ENCODE results near the gene NR1D1.

Gene NR1D1

DNA sequence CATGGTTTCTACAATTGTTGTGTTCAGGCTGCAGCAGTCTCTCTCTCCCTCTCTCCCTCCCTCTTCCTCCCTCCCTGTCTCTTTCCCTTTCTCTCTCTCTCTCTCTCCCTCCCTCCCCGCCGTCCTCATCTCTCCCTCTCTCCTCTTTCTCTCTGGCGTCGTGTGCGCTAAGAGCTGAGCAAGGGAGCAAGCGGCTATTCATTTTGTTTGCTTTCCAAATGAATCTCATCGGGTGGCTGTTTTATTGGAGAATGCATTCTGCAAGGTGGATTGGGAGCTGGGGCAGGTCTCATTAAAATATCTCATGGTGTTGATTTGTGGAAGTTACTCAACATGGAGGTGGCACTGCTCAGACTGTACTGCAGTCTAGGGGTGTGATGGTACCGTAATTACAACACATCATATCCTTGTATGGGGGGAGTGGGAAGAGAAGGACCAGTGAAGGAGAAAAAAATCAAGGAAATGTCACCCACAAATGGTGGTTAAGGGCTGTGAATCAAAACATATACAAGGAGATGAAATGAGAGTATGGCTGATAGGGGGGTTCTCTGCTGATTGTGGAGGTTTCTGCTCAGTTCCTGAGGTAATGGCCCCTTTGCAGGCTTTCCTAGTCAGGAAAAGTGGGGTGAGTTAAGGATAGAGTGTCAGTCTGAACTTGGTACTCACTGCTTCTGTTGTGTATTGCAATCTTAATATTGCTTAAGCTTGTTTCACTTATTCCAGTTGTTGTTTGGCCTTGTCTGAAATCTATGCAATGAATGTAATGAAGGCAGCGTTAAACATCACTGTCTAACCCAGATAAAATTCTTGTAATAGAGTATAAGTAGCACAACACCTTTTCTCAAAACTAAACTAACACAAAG, 24.1 kb upstream of the NR1D1 start (continued):
- TF ChIP-seq, protein P1, sequence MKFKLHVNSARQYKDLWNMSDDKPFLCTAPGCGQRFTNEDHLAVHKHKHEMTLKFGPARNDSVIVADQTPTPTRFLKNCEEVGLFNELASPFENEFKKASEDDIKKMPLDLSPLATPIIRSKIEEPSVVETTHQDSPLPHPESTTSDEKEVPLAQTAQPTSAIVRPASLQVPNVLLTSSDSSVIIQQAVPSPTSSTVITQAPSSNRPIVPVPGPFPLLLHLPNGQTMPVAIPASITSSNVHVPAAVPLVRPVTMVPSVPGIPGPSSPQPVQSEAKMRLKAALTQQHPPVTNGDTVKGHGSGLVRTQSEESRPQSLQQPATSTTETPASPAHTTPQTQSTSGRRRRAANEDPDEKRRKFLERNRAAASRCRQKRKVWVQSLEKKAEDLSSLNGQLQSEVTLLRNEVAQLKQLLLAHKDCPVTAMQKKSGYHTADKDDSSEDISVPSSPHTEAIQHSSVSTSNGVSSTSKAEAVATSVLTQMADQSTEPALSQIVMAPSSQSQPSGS (tag by site-specific recombination; IDR thresholded peaks at IDR 0.05; ENCODE audit: low read depth): no peak
- TF ChIP-seq ZNF391 (tag by site-specific recombination; IDR thresholded peaks at IDR 0.05; ENCODE audit: borderline replicate concordance, low read depth) (no peak), ZNF600 (tag by site-specific recombination; IDR thresholded peaks at IDR 0.05) (no peak), SP7 (tag by site-specific recombination; IDR thresholded peaks at IDR 0.05) (peak; percentile 27; the same call in 1 of the 2 replicates), ZNF112 (tag by site-specific recombination; IDR thresholded peaks at IDR 0.05) (no peak), BCL11B (tag by site-specific recombination; IDR thresholded peaks at IDR 0.05; ENCODE audit: low read depth) (no peak), ZNF626 (tag by site-specific recombination; IDR thresholded peaks at IDR 0.05) (no peak), ZNF658 (tag by site-specific recombination; IDR thresholded peaks at IDR 0.05) (no peak), ZIC2 (tag by site-specific recombination; IDR thresholded peaks at IDR 0.05) (peak; percentile 70)
- TF ChIP-seq, protein P2, sequence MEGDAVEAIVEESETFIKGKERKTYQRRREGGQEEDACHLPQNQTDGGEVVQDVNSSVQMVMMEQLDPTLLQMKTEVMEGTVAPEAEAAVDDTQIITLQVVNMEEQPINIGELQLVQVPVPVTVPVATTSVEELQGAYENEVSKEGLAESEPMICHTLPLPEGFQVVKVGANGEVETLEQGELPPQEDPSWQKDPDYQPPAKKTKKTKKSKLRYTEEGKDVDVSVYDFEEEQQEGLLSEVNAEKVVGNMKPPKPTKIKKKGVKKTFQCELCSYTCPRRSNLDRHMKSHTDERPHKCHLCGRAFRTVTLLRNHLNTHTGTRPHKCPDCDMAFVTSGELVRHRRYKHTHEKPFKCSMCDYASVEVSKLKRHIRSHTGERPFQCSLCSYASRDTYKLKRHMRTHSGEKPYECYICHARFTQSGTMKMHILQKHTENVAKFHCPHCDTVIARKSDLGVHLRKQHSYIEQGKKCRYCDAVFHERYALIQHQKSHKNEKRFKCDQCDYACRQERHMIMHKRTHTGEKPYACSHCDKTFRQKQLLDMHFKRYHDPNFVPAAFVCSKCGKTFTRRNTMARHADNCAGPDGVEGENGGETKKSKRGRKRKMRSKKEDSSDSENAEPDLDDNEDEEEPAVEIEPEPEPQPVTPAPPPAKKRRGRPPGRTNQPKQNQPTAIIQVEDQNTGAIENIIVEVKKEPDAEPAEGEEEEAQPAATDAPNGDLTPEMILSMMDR (tag by site-specific recombination; IDR thresholded peaks at IDR 0.05): no peak
- TF ChIP-seq, protein P3, sequence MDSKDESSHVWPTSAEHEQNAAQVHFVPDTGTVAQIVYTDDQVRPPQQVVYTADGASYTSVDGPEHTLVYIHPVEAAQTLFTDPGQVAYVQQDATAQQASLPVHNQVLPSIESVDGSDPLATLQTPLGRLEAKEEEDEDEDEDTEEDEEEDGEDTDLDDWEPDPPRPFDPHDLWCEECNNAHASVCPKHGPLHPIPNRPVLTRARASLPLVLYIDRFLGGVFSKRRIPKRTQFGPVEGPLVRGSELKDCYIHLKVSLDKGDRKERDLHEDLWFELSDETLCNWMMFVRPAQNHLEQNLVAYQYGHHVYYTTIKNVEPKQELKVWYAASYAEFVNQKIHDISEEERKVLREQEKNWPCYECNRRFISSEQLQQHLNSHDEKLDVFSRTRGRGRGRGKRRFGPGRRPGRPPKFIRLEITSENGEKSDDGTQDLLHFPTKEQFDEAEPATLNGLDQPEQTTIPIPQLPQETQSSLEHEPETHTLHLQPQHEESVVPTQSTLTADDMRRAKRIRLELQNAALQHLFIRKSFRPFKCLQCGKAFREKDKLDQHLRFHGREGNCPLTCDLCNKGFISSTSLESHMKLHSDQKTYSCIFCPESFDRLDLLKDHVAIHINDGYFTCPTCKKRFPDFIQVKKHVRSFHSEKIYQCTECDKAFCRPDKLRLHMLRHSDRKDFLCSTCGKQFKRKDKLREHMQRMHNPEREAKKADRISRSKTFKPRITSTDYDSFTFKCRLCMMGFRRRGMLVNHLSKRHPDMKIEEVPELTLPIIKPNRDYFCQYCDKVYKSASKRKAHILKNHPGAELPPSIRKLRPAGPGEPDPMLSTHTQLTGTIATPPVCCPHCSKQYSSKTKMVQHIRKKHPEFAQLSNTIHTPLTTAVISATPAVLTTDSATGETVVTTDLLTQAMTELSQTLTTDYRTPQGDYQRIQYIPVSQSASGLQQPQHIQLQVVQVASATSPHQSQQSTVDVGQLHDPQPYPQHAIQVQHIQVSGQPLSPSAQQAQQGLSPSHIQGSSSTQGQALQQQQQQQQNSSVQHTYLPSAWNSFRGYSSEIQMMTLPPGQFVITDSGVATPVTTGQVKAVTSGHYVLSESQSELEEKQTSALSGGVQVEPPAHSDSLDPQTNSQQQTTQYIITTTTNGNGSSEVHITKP (tag by site-specific recombination; IDR thresholded peaks at IDR 0.05): peak; percentile 80

DNA sequence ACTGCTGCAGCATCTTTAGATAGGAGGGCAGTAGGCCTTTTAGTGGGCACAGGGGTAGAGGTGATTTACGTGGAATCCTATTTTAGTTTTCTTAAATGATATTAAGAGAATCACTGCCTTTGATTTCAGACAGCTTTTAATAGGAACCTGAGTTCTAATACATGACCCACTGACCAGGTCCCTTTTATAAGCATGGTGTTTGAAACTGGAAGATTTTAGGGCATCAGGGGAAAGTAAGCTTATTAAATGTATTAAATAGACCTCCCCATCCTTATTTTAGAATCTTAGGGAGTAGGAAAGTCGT, 23.4 kb upstream of the NR1D1 start:
- Histone ChIP-seq H3K4me3 (ENCODE audit: low read depth, low read length) (peak overlapping the region; percentile 72), H3K4me1 (ENCODE audit: control insufficient read depth, insufficient read depth, low read length) (no peaks in the 10 kb centered on the region; the same call in none of the 2 replicates), H3K36me3 (ENCODE audit: control insufficient read depth in 2 of 2, insufficient read depth in 1 of 2, low read length in 2 of 2) (peaks cover 35 to 37% of the 10 kb centered on the region in 2 experiments), H3K9me3 (ENCODE audit: control insufficient read depth, insufficient read depth, low read depth, low read length) (no peaks in the 10 kb centered on the region), H3K27ac (ENCODE audit: extremely low read depth, low read depth, low read length) (peak overlapping the region; percentile 95)
- ChIA-PET POLR2A (interaction anchor here (0.7 to 7.5 kb wide), 8 partner anchors 10 to 89 kb away, joined by 3 to 109 read pairs (median 12); partner anchors contain the start of genes CASC3, MED24, NR1D1 and THRA), CTCF (interaction anchor here (0.8 to 4.8 kb wide), 12 partner anchors 9 to 410 kb away, joined by 3 to 82 read pairs (median 4); partner anchors contain the start of gene CASC3)
- TF ChIP-seq ZNF423 (tag by site-specific recombination; IDR thresholded peaks at IDR 0.05): 0 out of 2 replicates have a peak, but pooled peaks have one; percentile 0
- TF ChIP-seq, protein P4, sequence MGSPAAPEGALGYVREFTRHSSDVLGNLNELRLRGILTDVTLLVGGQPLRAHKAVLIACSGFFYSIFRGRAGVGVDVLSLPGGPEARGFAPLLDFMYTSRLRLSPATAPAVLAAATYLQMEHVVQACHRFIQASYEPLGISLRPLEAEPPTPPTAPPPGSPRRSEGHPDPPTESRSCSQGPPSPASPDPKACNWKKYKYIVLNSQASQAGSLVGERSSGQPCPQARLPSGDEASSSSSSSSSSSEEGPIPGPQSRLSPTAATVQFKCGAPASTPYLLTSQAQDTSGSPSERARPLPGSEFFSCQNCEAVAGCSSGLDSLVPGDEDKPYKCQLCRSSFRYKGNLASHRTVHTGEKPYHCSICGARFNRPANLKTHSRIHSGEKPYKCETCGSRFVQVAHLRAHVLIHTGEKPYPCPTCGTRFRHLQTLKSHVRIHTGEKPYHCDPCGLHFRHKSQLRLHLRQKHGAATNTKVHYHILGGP (tag by site-specific recombination; IDR thresholded peaks at IDR 0.05): no peak
- TF ChIP-seq, protein P5, sequence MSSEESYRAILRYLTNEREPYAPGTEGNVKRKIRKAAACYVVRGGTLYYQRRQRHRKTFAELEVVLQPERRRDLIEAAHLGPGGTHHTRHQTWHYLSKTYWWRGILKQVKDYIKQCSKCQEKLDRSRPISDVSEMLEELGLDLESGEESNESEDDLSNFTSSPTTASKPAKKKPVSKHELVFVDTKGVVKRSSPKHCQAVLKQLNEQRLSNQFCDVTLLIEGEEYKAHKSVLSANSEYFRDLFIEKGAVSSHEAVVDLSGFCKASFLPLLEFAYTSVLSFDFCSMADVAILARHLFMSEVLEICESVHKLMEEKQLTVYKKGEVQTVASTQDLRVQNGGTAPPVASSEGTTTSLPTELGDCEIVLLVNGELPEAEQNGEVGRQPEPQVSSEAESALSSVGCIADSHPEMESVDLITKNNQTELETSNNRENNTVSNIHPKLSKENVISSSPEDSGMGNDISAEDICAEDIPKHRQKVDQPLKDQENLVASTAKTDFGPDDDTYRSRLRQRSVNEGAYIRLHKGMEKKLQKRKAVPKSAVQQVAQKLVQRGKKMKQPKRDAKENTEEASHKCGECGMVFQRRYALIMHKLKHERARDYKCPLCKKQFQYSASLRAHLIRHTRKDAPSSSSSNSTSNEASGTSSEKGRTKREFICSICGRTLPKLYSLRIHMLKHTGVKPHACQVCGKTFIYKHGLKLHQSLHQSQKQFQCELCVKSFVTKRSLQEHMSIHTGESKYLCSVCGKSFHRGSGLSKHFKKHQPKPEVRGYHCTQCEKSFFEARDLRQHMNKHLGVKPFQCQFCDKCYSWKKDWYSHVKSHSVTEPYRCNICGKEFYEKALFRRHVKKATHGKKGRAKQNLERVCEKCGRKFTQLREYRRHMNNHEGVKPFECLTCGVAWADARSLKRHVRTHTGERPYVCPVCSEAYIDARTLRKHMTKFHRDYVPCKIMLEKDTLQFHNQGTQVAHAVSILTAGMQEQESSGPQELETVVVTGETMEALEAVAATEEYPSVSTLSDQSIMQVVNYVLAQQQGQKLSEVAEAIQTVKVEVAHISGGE (tag by site-specific recombination; conservative IDR thresholded peaks at IDR 0.05; ENCODE audit: low read depth): no peak
- peak; percentile 3; the same call in 1 of the 2 replicates for TF ChIP-seq ZNF558 (tag by site-specific recombination; IDR thresholded peaks at IDR 0.05)
- TF ChIP-seq KLF10 (tag by site-specific recombination; IDR thresholded peaks at IDR 0.05): 0 out of 2 replicates have a peak, but pooled peaks have one; percentile 34

All from HEK293 (cell line).